Right lobe of liver (tissue), 4 donors: ENCODE data around the gene SULT4A1.

ENCODE experiments used
- CTCF ChIP-seq, 4 donors: fragments of 200-600 bp in 3 of 4; fragments of 450-650 bp in 1 of 4; IDR thresholded peaks; one replicate each; pipeline versions ENCODE4 v1.5.1 to v1.8.0; 2016 to 2022; ENCODE audit warnings: antibody characterized with exemption in 4 of 4, mild to moderate bottlenecking in 2 of 4
- POLR2A ChIP-seq: fragments of 450-650 bp; IDR thresholded peaks from one replicate; pipeline ENCODE4 v1.6.1; 2017; ENCODE audit warnings: antibody characterized with exemption, mild to moderate bottlenecking
- donor health status: DM: no; HTN: no; CAD: no.
- donor health status: DM: no; HTN: no; CAD: no.
- donor health status: DM: no; HTN: yes; CAD: no.

GRCh38 chr22:43854121-43854785, 8.1 kb downstream of the SULT4A1 start:
- TF ChIP-seq CTCF (IDR thresholded peaks at IDR 0.05) (no peak), POLR2A (no peak)
